Measurements from ENCODE around the gene HBE1. TPM values are rescaled to one million over a fixed set of nuclear protein-coding genes. Genes with fewer than 3 reads are reported as not detected.
A peak's percentile ranks its signal among the peaks of the same experiment; 100 is the strongest.

Gene HBE1
- total and polyA plus RNA-seq, 9 of the 15 experiments (the other 6 are each of a cell fraction or from before 2014, with no cell fraction given) = 612 to 10,250 (median 2,181) TPM

DNA sequence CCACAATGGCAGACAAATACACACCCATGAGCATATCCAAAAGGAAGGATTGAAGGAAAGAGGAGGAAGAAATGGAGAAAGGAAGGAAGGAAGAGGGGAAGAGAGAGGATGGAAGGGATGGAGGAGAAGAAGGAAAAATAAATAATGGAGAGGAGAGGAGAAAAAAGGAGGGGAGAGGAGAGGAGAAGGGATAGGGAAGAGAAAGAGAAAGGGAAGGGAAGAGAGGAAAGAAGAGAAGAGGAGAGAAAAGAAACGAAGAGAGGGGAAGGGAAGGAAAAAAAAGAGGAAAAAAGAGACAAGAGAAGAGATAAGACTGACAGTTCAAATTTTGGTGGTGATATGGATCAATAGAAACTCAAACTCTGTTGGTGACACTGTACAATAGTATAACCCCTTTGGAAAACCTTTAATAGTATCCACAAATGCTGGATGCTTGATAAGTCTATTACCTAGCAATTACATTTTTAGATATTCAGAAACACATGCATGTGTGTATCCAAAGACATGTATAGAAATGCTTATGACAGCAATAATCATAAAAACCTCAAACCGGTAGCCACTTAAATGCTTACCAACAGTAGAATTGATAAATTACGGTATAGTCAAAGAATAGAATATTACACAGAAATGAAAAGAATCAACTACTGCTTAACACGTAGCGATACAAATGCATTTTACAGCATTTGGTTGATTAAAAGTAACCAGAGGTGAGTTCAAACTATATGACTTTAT lies 34.2 kb downstream of the HBE1 start:
- in situ Hi-C loops (cut with MboI) = no loop called here
- BruUV-seq (replicated peaks) = no TSS peak
- H3K4me3 ChIP-seq = no peak overlapping the region
- ChIA-PET CTCF (ENCODE audit: low intra/inter-chr PET ratio) (no interaction called here), POLR2A (interaction anchor here (0.8 kb wide), 2 partner anchors 10 kb away, joined by 3 read pairs; no protein-coding TSS in a partner anchor)
- no peaks in the 10 kb centered on the region for H3K9me3 ChIP-seq (replicated peaks; ENCODE audit: control insufficient read depth, insufficient read depth, low read depth, low read length)
- no peaks in the 10 kb centered on the region for H3K9me1 ChIP-seq (ENCODE audit: control insufficient read depth, insufficient read depth, low read length)
- H3K9ac ChIP-seq (ENCODE audit: insufficient read depth in 1 of 2, low read depth in 2 of 2, low read length in 2 of 2) = no peak overlapping the region; a peak in 1 of 4 replicates
- no peak overlapping the region for H3K27ac ChIP-seq (ENCODE audit: extremely low read depth, low read depth, low read length)
- no peak for DNase-seq (ENCODE audit: extremely low read depth in 1 of 4, low spot score in 3 of 4)
- H4K20me1 ChIP-seq (replicated peaks; ENCODE audit: control insufficient read depth, insufficient read depth, low read length) = no peaks in the 10 kb centered on the region
- intact Hi-C loops (cut with micrococcal nuclease) = no loop called here
- H3K4me2 ChIP-seq (ENCODE audit: insufficient read depth, low read length) = no peak overlapping the region
- peaks cover 12% of the 10 kb centered on the region; the same call in 1 of the 3 replicates for H3K79me2 ChIP-seq (ENCODE audit: control insufficient read depth, insufficient read depth, low read length)
- WGBS (ENCODE audit: insufficient coverage, low coverage, missing lambda C conversion rate) = 73% methylated on average over 4 of the region's 5 CpGs
- peaks cover 11 to 48% of the 10 kb centered on the region in 2 experiments for H3K4me1 ChIP-seq (replicated peaks in 1 of 2; ENCODE audit: control insufficient read depth in 2 of 2, insufficient read depth in 2 of 2, low read length in 2 of 2)
- FAIRE-seq = no peak
- H2AFZ ChIP-seq (ENCODE audit: low read depth, low read length) = 0 out of 2 replicates have a peak overlapping the region, but pooled peaks have one; percentile 7
- no peaks in the 10 kb centered on the region; the same call in 2 of the 3 replicates for H3K36me3 ChIP-seq (ENCODE audit: control insufficient read depth, insufficient read depth, low read length)
- no peak for ATAC-seq
- H3K27me3 ChIP-seq (ENCODE audit: control insufficient read depth in 2 of 2, insufficient read depth in 2 of 2, low read length in 2 of 2) = no peaks in the 10 kb centered on the region
- TF ChIP-seq SMARCA4 (IDR thresholded peaks at IDR 0.05) = peak; percentile 78
- TF ChIP-seq ZNF212 (CRISPR knock-in tag; IDR thresholded peaks at IDR 0.05) = no peak
- TF ChIP-seq CTCFL (IDR thresholded peaks at IDR 0.05; ENCODE audit: borderline replicate concordance, insufficient read depth, low read depth, low read length, poor library complexity, severe bottlenecking) = no peak
- no peak for TF ChIP-seq MYC (IDR thresholded peaks at IDR 0.05; ENCODE audit: low read depth, low read length)
- TF ChIP-seq MYC (CRISPR knock-in tag; IDR thresholded peaks at IDR 0.05; ENCODE audit: borderline replicate concordance, low read depth) = no peak
- TF ChIP-seq ESRRA (IDR thresholded peaks at IDR 0.05; ENCODE audit: borderline replicate concordance, low read depth) = no peak
- 0 out of 4 replicates have a peak, but pooled peaks have one; percentile 22 to 38 for TF ChIP-seq TRIM24 (IDR thresholded peaks at IDR 0.05)
- TF ChIP-seq BRF2 (IDR thresholded peaks at IDR 0.05; ENCODE audit: borderline replicate concordance, insufficient read depth, insufficient read length) = no peak
- no peak for TF ChIP-seq ZNF232 (CRISPR knock-in tag; IDR thresholded peaks at IDR 0.05)
- no peak for TF ChIP-seq KAT8 (IDR thresholded peaks at IDR 0.05; ENCODE audit: low read depth)
- peak; percentile 34 for TF ChIP-seq BRD9 (IDR thresholded peaks at IDR 0.05; ENCODE audit: low read depth, partially characterized antibody)

All from K562 (cell line).